Fibroblast of lung (primary cell): ENCODE data around the gene GGA3. TPM values are rescaled to one million over a fixed set of nuclear protein-coding genes. Genes with fewer than 3 reads are reported as not detected.

Experiments used
- DNase-seq, 2 donors: peaks; one replicate each; pipeline versions ENCODE4 v3.0.0 to v3.0.0-alpha.2; 2010; ENCODE audit warnings: low read depth in 2 of 2
- H2AFZ ChIP-seq: 2 replicates; pipeline ENCODE4 v1.5.1; 2012; ENCODE audit warnings: low read length, control low read depth, inconsistent platforms
- H3K27ac ChIP-seq: 2 replicates; pipeline ENCODE4 v1.5.1; 2011; ENCODE audit warnings: low read length, control low read depth; ENCODE audit not compliant: insufficient read depth
- H3K27me3 ChIP-seq: 2 replicates; pipeline ENCODE4 v1.5.1; 2011; ENCODE audit warnings: mild to moderate bottlenecking, low read length; ENCODE audit not compliant: control insufficient read depth, insufficient read depth
- H3K36me3 ChIP-seq: 2 replicates; pipeline ENCODE4 v1.5.1; 2011; ENCODE audit warnings: low read length; ENCODE audit not compliant: control insufficient read depth, insufficient read depth
- H3K4me1 ChIP-seq: 2 replicates; pipeline ENCODE4 v1.5.1; 2011; ENCODE audit warnings: low read length; ENCODE audit not compliant: control insufficient read depth, insufficient read depth; ENCODE audit errors: extremely low read depth
- H3K4me2 ChIP-seq: 2 replicates; pipeline ENCODE4 v1.5.1; 2011; ENCODE audit warnings: low read length, control low read depth; ENCODE audit not compliant: insufficient read depth; ENCODE audit errors: extremely low read depth
- H3K4me3 ChIP-seq, 4 experiments: fragments of 200-600 bp in 1 of 4; sonication (generic) in 1 of 4; replicated peaks in 1 of 4; 2 replicates each; pipeline ENCODE4 v1.5.1; 2011 to 2016; ENCODE audit warnings: low read length in 4 of 4, low read depth in 3 of 4, mild to moderate bottlenecking in 3 of 4, control low read depth in 2 of 4, inconsistent platforms in 1 of 4, mixed read lengths in 1 of 4; ENCODE audit not compliant: insufficient read depth in 1 of 4; ENCODE audit errors: control extremely low read depth in 1 of 4
- H3K79me2 ChIP-seq: 2 replicates; pipeline ENCODE4 v1.5.1; 2012; ENCODE audit warnings: mild to moderate bottlenecking, low read length, inconsistent platforms; ENCODE audit not compliant: control insufficient read depth, insufficient read depth
- H3K9ac ChIP-seq: 2 replicates; pipeline ENCODE4 v1.5.1; 2011; ENCODE audit warnings: mild to moderate bottlenecking, low read length, control low read depth; ENCODE audit not compliant: insufficient read depth
- H3K9me3 ChIP-seq: 2 replicates; pipeline ENCODE4 v1.5.1; 2012; ENCODE audit warnings: low read depth, low read length; ENCODE audit not compliant: control insufficient read depth, insufficient read depth
- H4K20me1 ChIP-seq: 2 replicates; pipeline ENCODE4 v1.5.1; 2011; ENCODE audit warnings: low read length; ENCODE audit not compliant: control insufficient read depth, insufficient read depth; ENCODE audit errors: extremely low read depth
- CTCF ChIP-seq, 2 donors: IDR thresholded peaks in 1 of 2; conservative IDR thresholded peaks in 1 of 2; 1 replicate in 1 of 2; 2 replicates in 1 of 2; pipeline ENCODE4 v1.5.1; 2011 to 2012; ENCODE audit warnings: low read length in 2 of 2, control low read depth in 1 of 2, inconsistent platforms in 1 of 2, low read depth in 1 of 2, mild to moderate bottlenecking in 1 of 2
- EZH2 ChIP-seq: IDR thresholded peaks from 2 replicates; pipeline ENCODE4 v1.5.1; 2012; ENCODE audit warnings: low read length, control low read depth, mild to moderate bottlenecking; ENCODE audit errors: missing control alignments
- polyA plus RNA-seq, 2 donors: library from polyadenylated mRNA; depleted of rRNA in 1 of 2; stranded (reverse) in 1 of 2; unstranded in 1 of 2; fragments of >200 nt; gene quantifications; 2 replicates each; pipeline ENCODE4 v1.2.1, GENCODE V29; 2011 to 2012; ENCODE audit warnings: missing spikeins in 1 of 2
- total RNA-seq: library from RNA; depleted of rRNA; stranded (reverse); fragments of >200 nt; gene quantifications from 2 replicates; pipeline ENCODE4 v1.2.1, GENCODE V29; 2014

Gene GGA3
- total and polyA plus RNA-seq, 2 donors (not counting 1 experiment from before 2014, with no cell fraction given) = 13.0 to 14.4 TPM

GRCh38 chr17:75228305-75228704 is 33.1 kb downstream of the GGA3 start:
- Histone ChIP-seq H3K4me1 (no peaks in the 10 kb centered on the region), H3K9ac (no peak overlapping the region), H3K9me3 (no peaks in the 10 kb centered on the region), H3K4me3 (no peak overlapping the region), H3K4me2 (no peak overlapping the region), H2AFZ (no peak overlapping the region), H3K27me3 (no peaks in the 10 kb centered on the region), H3K79me2 (no peaks in the 10 kb centered on the region), H3K27ac (no peak overlapping the region), H4K20me1 (no peaks in the 10 kb centered on the region), H3K36me3 (peaks cover 34% of the 10 kb centered on the region)
- TF ChIP-seq EZH2 = no peak
- no peak for TF ChIP-seq CTCF (conservative IDR thresholded peaks at IDR 0.05 in 1 of 2, IDR thresholded peaks at IDR 0.05 in 1 of 2; ENCODE audit: low read depth in 1 of 2, low read length in 2 of 2)
- no peak for DNase-seq

- no peak overlapping the region for H3K27ac ChIP-seq
- no peaks in the 10 kb centered on the region for H3K9me3 ChIP-seq
- H3K79me2 ChIP-seq = no peaks in the 10 kb centered on the region
- no peak for DNase-seq
- no peak overlapping the region for H3K4me2 ChIP-seq
- peaks cover 32% of the 10 kb centered on the region for H3K36me3 ChIP-seq
- H2AFZ ChIP-seq = no peak overlapping the region
- H4K20me1 ChIP-seq = no peaks in the 10 kb centered on the region
- no peak overlapping the region for H3K4me3 ChIP-seq
- no peak overlapping the region for H3K9ac ChIP-seq
- TF ChIP-seq CTCF (conservative IDR thresholded peaks at IDR 0.05 in 1 of 2, IDR thresholded peaks at IDR 0.05 in 1 of 2; ENCODE audit: low read depth in 1 of 2, low read length in 2 of 2) = no peak
- TF ChIP-seq EZH2 = no peak
- no peaks in the 10 kb centered on the region for H3K4me1 ChIP-seq
- H3K27me3 ChIP-seq = no peaks in the 10 kb centered on the region
Observed at GRCh38 chr17:75227729-75228128, 33.7 kb downstream of the GGA3 start.

GRCh38 chr17:75225016-75225415 is 36.4 kb downstream of the GGA3 start:
- peaks cover 18% of the 10 kb centered on the region for H3K36me3 ChIP-seq
- H3K27me3 ChIP-seq = no peaks in the 10 kb centered on the region
- H3K4me2 ChIP-seq = no peak overlapping the region
- no peaks in the 10 kb centered on the region for H3K9me3 ChIP-seq
- DNase-seq = no peak
- no peak overlapping the region for H3K4me3 ChIP-seq
- no peaks in the 10 kb centered on the region for H4K20me1 ChIP-seq
- H3K27ac ChIP-seq = no peak overlapping the region
- H3K79me2 ChIP-seq = no peaks in the 10 kb centered on the region
- H3K9ac ChIP-seq = no peak overlapping the region
- no peak for TF ChIP-seq CTCF (conservative IDR thresholded peaks at IDR 0.05 in 1 of 2, IDR thresholded peaks at IDR 0.05 in 1 of 2; ENCODE audit: low read depth in 1 of 2, low read length in 2 of 2)
- no peak overlapping the region for H2AFZ ChIP-seq
- H3K4me1 ChIP-seq = no peaks in the 10 kb centered on the region
